Activated CD4-positive, alpha-beta memory T cell treated with anti-CD3 and anti-CD28 coated beads, Interleukin-2, amount 10 ng/mL, durations not matched to agents 7 days and 5 days (primary cell): ENCODE measurements around the gene HELB. TPM values are rescaled to one million over a fixed set of nuclear protein-coding genes. Genes with fewer than 3 reads are reported as not detected.

Experiments used
- CTCF ChIA-PET: fragments of 350-600 bp; sonication (Branson Sonifier 250); formaldehyde crosslinking; loops from one replicate; lab custom pipeline; 2021; ENCODE audit warnings: antibody characterized with exemption, inconsistent platforms; lab: Charles Lee
- POLR2A ChIA-PET: fragments of 350-600 bp; sonication (Branson Sonifier 250); formaldehyde crosslinking; loops from one replicate; lab custom pipeline; 2021; ENCODE audit warnings: antibody characterized with exemption; lab: Charles Lee
- DNase-seq: peaks from one replicate; pipeline ENCODE4 v3.0.0-alpha.2; 2020
- H3K27ac Mint-ChIP-seq: one replicate; pipeline ENCODE4 v1.8.0; 2021; ENCODE audit warnings: mild to moderate bottlenecking, mixed read lengths
- H3K27me3 Mint-ChIP-seq: one replicate; pipeline ENCODE4 v1.8.0; 2021; ENCODE audit warnings: mixed read lengths
- H3K36me3 Mint-ChIP-seq: one replicate; pipeline ENCODE4 v1.8.0; 2021; ENCODE audit warnings: low read depth, mixed read lengths
- H3K4me1 Mint-ChIP-seq: one replicate; pipeline ENCODE4 v1.8.0; 2021; ENCODE audit warnings: mixed read lengths
- H3K4me3 Mint-ChIP-seq: one replicate; pipeline ENCODE4 v1.8.0; 2021; ENCODE audit warnings: mild to moderate bottlenecking, mixed read lengths
- H3K9me3 Mint-ChIP-seq: one replicate; pipeline ENCODE4 v1.8.0; 2021; ENCODE audit warnings: mixed read lengths
- total RNA-seq, 2 experiments: library from RNA; stranded (reverse); gene quantifications; one replicate each; pipeline ENCODE4 v1.2.3, GENCODE V29; 2021

The HELB gene
- total RNA-seq, 2 experiments from 2014 or later: 34.2 to 38.3 TPM

DNA sequence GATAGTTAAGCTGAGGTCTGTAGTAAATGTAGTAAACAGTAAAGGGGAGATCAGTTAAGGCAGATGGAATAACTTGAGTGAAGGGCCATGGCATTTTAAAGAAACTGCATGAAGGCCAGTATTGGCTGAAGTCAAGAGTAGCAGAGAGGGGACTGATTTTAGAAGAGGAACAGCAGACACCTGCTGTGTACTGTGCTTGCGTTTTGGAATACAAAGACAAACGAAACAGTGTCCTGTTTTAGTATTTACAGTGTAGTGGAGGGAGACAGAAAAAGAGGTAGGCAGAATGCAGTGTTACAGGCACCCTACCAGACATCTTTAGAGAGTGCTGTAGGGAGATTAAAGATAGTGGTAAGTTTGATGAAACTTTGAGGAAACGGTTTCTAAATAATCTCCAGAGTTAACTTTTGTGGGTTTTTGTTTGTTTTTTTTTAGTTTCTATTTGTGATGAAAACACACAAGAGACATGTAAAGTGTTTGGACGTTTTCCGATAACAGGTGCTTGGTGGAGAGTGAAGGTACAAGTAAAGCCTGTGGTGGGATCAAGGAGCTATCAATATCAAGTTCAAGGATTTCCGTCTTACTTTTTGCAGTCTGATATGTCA, 2.1 kb downstream of the HELB start:
- POLR2A ChIA-PET: interaction anchor here (0.8 to 4.9 kb wide), 8 partner anchors 8 to 173 kb away, joined by 3 to 94 read pairs (median 24); partner anchors contain the start of genes LLPH and TMBIM4
- H3K4me3 Mint-ChIP-seq: peak overlapping the region; percentile 100
- peaks cover 57% of the 10 kb centered on the region for H3K4me1 Mint-ChIP-seq
- peaks cover 2% of the 10 kb centered on the region for H3K27me3 Mint-ChIP-seq
- no peaks in the 10 kb centered on the region for H3K9me3 Mint-ChIP-seq
- CTCF ChIA-PET: interaction anchor here (0.7 to 4.0 kb wide), 5 partner anchors 14 to 174 kb away, joined by 3 to 19 read pairs (median 7); partner anchors contain the start of genes LLPH and TMBIM4
- peaks cover 56% of the 10 kb centered on the region for H3K36me3 Mint-ChIP-seq
- DNase-seq: no peak
- peak overlapping the region; percentile 99 for H3K27ac Mint-ChIP-seq

- Mint-ChIP-seq H3K27me3 (no peaks in the 10 kb centered on the region), H3K9me3 (no peaks in the 10 kb centered on the region), H3K4me1 (peaks cover 69% of the 10 kb centered on the region), H3K4me3 (no peak overlapping the region), H3K27ac (no peak overlapping the region), H3K36me3 (peaks cover 83% of the 10 kb centered on the region)
- DNase-seq: no peak
- CTCF ChIA-PET: no interaction called here
- POLR2A ChIA-PET: no interaction called here
These were observed 7.3 kb downstream of the HELB start for GRCh38 chr12:66309606-66310005.

DNA sequence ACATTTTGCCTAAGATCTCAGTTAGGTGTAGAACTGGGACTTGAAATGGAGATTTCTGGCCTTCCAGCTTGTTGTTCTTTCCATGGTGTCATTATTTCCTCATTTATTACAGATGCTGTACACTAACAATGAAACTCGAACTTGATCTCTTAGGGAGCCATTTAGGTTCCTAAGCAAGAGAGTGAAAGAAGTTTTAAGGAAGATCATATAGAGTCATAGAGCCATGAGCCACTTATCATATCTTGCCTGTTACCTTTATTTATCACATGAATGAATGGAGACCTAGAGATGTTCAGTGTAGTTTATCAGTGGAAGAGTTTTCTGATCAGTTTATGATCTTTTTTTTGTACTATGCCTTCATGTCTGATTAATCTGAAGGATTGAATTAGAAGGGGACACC, 9.9 kb downstream of the HELB start:
- peaks cover 50% of the 10 kb centered on the region for H3K4me1 Mint-ChIP-seq

DNA sequence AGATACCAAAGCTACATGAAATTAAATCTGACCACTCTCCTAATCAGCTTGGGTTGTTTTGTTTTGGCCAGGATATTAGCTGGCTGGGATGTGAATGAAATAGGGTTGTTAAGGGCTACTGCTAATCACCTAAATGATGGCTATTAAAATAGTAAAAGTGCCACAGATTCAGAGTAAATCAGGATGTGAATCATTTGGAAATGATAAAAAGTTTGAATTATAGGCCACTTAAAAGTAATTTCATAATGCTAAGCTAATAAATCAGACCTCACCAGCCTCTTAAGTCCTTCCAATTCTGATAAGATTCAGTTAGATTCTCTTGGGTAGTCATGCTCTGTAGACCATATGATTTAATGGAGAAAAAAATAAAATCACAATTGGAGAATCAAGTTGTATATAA, 12.0 kb downstream of the HELB start:
- Mint-ChIP-seq H3K9me3 (no peaks in the 10 kb centered on the region), H3K36me3 (peaks cover 77% of the 10 kb centered on the region), H3K27ac (no peak overlapping the region), H3K4me1 (peaks cover 45% of the 10 kb centered on the region), H3K27me3 (no peaks in the 10 kb centered on the region), H3K4me3 (no peak overlapping the region)
- CTCF ChIA-PET: interaction anchor here (1.0 to 1.3 kb wide), 3 partner anchors 16 to 94 kb away, joined by 3 read pairs; no protein-coding TSS in a partner anchor
- POLR2A ChIA-PET: interaction anchor here (1.9 kb wide), 1 partner anchor 12 kb away, joined by 5 read pairs; the partner anchor contains the start of gene HELB
- no peak for DNase-seq

More for the DNA sequence above, 9.9 kb downstream of the HELB start:
- CTCF ChIA-PET: interaction anchor here (2.1 kb wide), 1 partner anchor 42 kb away, joined by 5 read pairs; no protein-coding TSS in a partner anchor
- POLR2A ChIA-PET: interaction anchor here (1.5 to 3.4 kb wide), 2 partner anchors 8 to 42 kb away, joined by 5 to 21 read pairs; partner anchors contain the start of gene HELB
- H3K4me3 Mint-ChIP-seq: no peak overlapping the region
- no peak overlapping the region for H3K27ac Mint-ChIP-seq
- no peak for DNase-seq
- no peaks in the 10 kb centered on the region for H3K27me3 Mint-ChIP-seq
- no peaks in the 10 kb centered on the region for H3K9me3 Mint-ChIP-seq
- peaks cover 76% of the 10 kb centered on the region for H3K36me3 Mint-ChIP-seq

- no peak for DNase-seq
- Mint-ChIP-seq H3K9me3 (no peaks in the 10 kb centered on the region), H3K4me3 (no peak overlapping the region), H3K36me3 (peaks cover 68% of the 10 kb centered on the region), H3K4me1 (peaks cover 18% of the 10 kb centered on the region), H3K27ac (no peak overlapping the region), H3K27me3 (no peaks in the 10 kb centered on the region)
- ChIA-PET POLR2A (interaction anchor here (1.6 kb wide), 1 partner anchor 41 kb away, joined by 3 read pairs; no protein-coding TSS in a partner anchor), CTCF (no interaction called here)
These were observed 17.1 kb downstream of the HELB start for GRCh38 chr12:66319266-66319954.

DNA sequence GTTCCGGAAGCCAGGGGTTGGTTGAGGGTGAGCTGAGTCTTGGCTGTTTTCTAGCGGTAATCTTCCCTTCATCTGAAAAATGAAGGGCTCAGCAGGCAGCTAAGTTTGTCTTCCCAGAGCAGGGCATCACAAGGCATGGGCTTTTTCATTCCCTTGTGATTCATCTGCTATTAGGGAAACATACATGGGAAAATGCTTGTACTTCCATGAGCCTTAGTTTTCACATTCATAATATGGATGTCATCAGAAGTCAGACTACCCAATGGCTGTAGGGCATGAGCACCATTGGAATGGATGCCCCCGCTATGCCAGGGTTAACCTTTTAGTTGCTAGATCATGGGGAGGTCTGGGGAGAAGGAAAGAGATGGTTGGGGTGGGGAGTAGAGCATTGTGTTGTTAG, 18.7 kb downstream of the HELB start:
- Mint-ChIP-seq H3K27me3 (no peaks in the 10 kb centered on the region), H3K27ac (no peak overlapping the region), H3K36me3 (peaks cover 72% of the 10 kb centered on the region), H3K9me3 (no peaks in the 10 kb centered on the region), H3K4me3 (no peak overlapping the region), H3K4me1 (peaks cover 16% of the 10 kb centered on the region)
- POLR2A ChIA-PET: interaction anchor here (0.9 to 1.2 kb wide), 2 partner anchors 16 to 47 kb away, joined by 3 read pairs; no protein-coding TSS in a partner anchor
- CTCF ChIA-PET: no interaction called here
- no peak for DNase-seq

GRCh38 chr12:66321435-66321834, 19.1 kb downstream of the HELB start:
- ChIA-PET POLR2A (no interaction called here), CTCF (interaction anchor here (0.8 kb wide), 1 partner anchor 11 kb away, joined by 3 read pairs; no protein-coding TSS in a partner anchor)
- Mint-ChIP-seq H3K36me3 (peaks cover 71% of the 10 kb centered on the region), H3K4me1 (peaks cover 16% of the 10 kb centered on the region), H3K4me3 (no peak overlapping the region), H3K9me3 (no peaks in the 10 kb centered on the region), H3K27me3 (no peaks in the 10 kb centered on the region), H3K27ac (no peak overlapping the region)
- DNase-seq: no peak

DNA sequence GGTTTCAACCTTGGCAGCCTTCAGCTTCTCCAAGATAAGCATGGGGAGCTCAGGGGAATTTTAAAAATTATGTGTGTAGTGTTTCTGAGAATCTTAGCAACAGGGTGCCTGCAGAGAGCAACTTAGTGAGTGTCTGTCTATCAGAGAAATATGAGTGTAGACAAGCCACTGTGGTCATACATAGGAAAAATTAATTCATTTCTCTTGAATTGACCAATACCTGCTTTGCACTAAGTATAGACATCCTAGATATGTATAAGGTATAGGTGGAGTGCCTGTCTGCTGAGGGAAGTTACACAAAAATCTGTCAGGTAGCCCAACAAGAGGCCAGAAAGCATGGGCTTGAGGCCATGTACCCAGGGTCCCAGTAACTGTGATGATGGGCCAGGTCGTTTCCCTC, 20.7 kb downstream of the HELB start:
- Mint-ChIP-seq H3K4me1 (peaks cover 16% of the 10 kb centered on the region), H3K9me3 (no peaks in the 10 kb centered on the region), H3K4me3 (no peak overlapping the region), H3K27me3 (no peaks in the 10 kb centered on the region), H3K27ac (no peak overlapping the region), H3K36me3 (peaks cover 73% of the 10 kb centered on the region)
- ChIA-PET POLR2A (interaction anchor here (0.6 kb wide), 1 partner anchor 22 kb away, joined by 3 read pairs; no protein-coding TSS in a partner anchor), CTCF (no interaction called here)
- no peak for DNase-seq

DNA sequence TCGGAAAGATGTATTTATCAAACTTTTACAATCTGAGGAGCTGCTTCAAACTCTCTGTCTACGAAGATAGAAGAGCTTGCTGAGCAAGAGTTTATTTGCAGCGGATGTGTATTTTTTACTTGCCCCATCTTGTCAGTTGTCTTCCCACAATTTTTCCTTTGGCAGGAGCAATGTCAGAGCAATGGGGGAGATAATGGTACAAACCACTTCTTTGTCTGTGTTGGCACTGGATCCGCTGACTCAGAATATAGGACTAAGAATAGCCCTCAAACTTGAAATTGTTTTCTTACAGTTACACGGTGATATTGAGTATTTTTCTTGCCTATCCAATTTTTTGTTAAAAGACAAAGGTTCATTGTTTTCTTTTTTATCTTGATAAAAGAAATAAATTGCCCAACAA, 27.6 kb downstream of the HELB start:
- ChIA-PET CTCF (interaction anchor here (0.7 kb wide), 1 partner anchor 16 kb away, joined by 3 read pairs; no protein-coding TSS in a partner anchor), POLR2A (no interaction called here)
- peaks cover 2% of the 10 kb centered on the region for H3K4me1 Mint-ChIP-seq
- DNase-seq: no peak
- no peaks in the 10 kb centered on the region for H3K9me3 Mint-ChIP-seq
- no peak overlapping the region for H3K4me3 Mint-ChIP-seq
- no peak overlapping the region for H3K27ac Mint-ChIP-seq
- H3K27me3 Mint-ChIP-seq: no peaks in the 10 kb centered on the region
- H3K36me3 Mint-ChIP-seq: peaks cover 72% of the 10 kb centered on the region

DNA sequence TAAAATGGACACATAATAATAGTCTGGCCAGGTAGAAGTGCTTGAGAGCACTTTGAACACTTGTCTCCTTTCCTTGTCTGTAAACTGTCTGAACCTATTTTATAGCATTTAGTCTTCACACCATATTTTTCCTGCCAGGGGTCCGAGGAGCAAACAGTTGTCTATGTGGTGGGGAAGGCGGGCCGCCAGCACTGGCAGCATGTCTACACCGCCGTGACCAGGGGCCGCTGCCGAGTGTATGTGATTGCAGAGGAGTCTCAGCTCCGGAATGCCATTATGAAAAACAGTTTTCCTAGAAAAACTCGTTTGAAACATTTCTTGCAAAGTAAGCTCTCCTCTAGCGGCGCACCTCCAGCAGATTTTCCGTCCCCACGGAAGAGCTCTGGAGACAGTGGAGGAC, 28.7 kb downstream of the HELB start:
- H3K36me3 Mint-ChIP-seq: peaks cover 61% of the 10 kb centered on the region
- ChIA-PET POLR2A (no interaction called here), CTCF (no interaction called here)

DNA sequence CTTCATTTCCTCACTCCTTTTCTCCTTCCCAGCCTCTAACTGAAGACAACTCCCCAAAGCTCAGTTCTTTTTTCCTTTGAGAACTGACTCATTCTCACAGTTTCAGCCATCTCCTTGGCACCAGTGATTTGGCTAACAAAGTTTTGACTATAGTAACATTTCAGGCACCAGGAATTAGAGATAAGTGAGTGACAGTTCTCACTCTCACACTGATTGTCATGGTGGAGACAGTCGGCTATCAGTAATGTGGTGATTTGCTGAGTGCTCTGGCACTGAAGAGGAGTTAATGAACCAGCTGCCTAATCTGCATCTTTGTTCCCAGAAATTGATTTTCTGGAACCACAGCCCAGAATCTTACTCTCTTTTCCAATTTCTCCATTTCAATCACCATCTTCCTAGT, 29.5 kb downstream of the HELB start:
- no peak for DNase-seq
- Mint-ChIP-seq H3K9me3 (no peaks in the 10 kb centered on the region), H3K27ac (no peak overlapping the region), H3K4me3 (no peak overlapping the region), H3K27me3 (no peaks in the 10 kb centered on the region), H3K4me1 (peaks cover 2% of the 10 kb centered on the region), H3K36me3 (peaks cover 59% of the 10 kb centered on the region)
- CTCF ChIA-PET: no interaction called here
- POLR2A ChIA-PET: no interaction called here

More for the DNA sequence above, 28.7 kb downstream of the HELB start:
- H3K27me3 Mint-ChIP-seq: no peaks in the 10 kb centered on the region
- no peak overlapping the region for H3K27ac Mint-ChIP-seq
- no peak overlapping the region for H3K4me3 Mint-ChIP-seq
- no peaks in the 10 kb centered on the region for H3K9me3 Mint-ChIP-seq
- DNase-seq: no peak
- H3K4me1 Mint-ChIP-seq: peaks cover 2% of the 10 kb centered on the region

DNA sequence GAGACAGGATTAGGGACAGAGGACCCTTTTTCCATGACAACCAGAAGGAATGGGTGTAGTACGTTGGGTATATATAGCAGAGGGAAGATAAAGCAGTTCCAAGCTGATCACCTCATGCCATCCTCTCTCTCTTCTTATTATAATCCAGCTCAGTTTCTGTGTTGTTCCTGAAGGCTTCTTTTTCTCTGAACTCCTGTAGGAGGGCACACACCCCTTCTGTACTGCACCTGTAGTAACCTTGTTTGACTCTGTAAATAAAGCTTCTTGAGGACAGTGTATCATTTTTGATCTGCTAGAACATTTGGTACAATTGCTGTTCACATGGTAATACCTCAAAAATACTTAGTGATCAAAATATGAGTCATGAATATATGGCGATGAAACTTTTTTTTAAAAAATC, 33.5 kb downstream of the HELB start:
- H3K4me1 Mint-ChIP-seq: no peaks in the 10 kb centered on the region
- no peak overlapping the region for H3K4me3 Mint-ChIP-seq
- CTCF ChIA-PET: no interaction called here
- POLR2A ChIA-PET: no interaction called here
- H3K9me3 Mint-ChIP-seq: no peaks in the 10 kb centered on the region
- H3K27me3 Mint-ChIP-seq: no peaks in the 10 kb centered on the region
- peaks cover 53% of the 10 kb centered on the region for H3K36me3 Mint-ChIP-seq
- DNase-seq: no peak
- no peak overlapping the region for H3K27ac Mint-ChIP-seq

DNA sequence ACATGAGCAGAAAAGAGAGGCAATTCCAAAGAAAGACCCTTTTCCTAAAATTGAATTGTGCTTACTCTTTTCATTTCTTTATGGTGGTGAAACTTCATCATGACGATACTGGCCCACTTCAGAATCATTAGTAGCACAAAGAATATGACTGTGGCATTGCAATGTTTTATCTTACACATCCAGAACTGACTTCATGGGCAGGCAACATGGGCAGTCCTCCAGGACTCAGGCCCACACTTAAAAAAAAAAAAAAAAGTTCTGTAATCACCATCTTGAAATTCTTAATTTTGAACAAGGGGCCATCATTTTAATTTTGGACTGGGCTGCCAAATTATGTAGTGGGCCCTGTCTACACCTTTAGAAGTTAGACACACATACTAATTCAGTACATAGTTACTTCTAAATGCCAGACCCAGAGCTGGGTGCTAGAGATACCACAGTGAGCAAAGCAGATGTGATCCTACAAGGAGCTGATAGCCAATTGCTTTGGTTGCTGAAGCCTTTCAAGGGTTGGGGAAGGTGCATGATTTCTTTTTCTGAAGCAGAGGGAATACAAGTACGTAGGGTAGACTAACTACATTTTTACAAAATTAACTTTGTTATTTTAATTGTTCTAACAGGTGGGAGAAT, 35.2 kb downstream of the HELB start:
- H3K36me3 Mint-ChIP-seq: peaks cover 52% of the 10 kb centered on the region
- DNase-seq: no peak
- peaks cover 8% of the 10 kb centered on the region for H3K9me3 Mint-ChIP-seq
- H3K4me1 Mint-ChIP-seq: no peaks in the 10 kb centered on the region
- no peak overlapping the region for H3K27ac Mint-ChIP-seq
- ChIA-PET POLR2A (no interaction called here), CTCF (no interaction called here)
- no peaks in the 10 kb centered on the region for H3K27me3 Mint-ChIP-seq
- H3K4me3 Mint-ChIP-seq: no peak overlapping the region
